ENCODE results near the gene LIPM. TPM values are rescaled to one million over a fixed set of nuclear protein-coding genes. Genes with fewer than 3 reads are reported as not detected.

Gene LIPM
- total and polyA plus RNA-seq, 2 of the 13 experiments (the other 11 are each of a cell fraction or from before 2014, with no cell fraction given): not detected

DNA sequence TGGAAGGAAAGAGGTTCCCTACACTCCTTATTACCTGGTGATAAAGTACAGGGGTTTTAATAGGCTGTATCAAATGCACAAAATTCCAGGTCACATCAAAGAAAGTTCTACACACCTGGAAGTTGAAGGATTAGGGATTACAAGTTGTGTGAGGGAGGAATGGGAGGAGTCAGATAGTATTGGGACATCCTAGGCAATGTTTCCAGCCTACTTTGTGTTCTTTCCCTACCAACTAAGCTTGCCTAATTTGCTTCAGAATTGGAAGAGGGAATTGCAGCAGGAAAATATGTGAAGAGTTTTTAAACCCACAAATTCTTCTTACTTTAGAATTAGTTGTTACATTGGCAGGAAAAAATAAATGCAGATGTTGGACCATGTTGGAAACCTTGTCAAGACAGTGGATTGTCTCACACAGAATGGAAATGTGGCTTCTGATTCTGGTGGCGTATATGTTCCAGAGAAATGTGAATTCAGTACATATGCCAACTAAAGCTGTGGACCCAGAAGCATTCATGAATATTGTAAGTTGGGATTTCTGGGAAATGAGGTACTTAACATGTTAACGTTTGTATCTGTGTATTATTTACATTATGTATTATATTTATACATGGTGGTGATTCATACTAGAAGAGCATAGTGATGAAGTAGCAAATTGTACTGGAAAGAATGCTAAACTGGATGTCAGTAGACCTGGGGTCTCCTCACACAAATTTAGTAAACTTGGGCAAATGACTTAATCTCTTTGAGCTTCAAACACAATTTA, at the start of gene LIPM (continued):
- no peak for TF ChIP-seq ETV6 (CRISPR knock-in tag; conservative IDR thresholded peaks at IDR 0.05)
- TF ChIP-seq AGO1 (IDR thresholded peaks at IDR 0.05; ENCODE audit: low read depth, low read length, poor library complexity, severe bottlenecking): no peak

DNA sequence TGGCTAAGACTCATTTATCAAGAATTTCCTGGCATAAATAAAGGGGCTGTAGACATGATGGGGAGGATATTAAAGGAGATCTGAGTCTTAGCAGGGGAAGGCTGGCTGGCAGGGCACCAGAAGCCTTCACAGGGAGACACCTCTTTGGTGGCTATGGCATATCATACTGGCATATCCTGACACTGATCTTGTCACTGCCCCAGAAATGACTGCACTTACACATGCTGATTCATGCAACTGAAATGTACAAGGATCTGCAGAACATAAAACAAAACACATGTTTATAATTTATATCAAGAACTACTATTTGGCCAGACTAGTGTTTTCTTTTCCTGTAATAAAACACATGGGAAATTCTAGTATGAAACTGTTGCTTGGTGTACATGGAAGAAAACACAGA, 48.2 kb upstream of the LIPM start:
- intact Hi-C loops (cut with micrococcal nuclease; ENCODE audit: unreplicated experiment) (no loop called here), in situ Hi-C loops (cut with HindIII; ENCODE audit: extremely low pct_ligation_motif_present, low pct_unique_long_range_greater_than_20kb) (no loop called here)
- Histone ChIP-seq H3K4me3 (replicated peaks in 1 of 3; ENCODE audit: insufficient read depth in 1 of 3, low read depth in 2 of 3, low read length in 3 of 3) (no peak overlapping the region), H3K27ac (ENCODE audit: extremely low read length, insufficient read depth, low read length) (no peak overlapping the region), H3K27me3 (ENCODE audit: control insufficient read depth in 1 of 2, insufficient read depth in 2 of 2, low read length in 2 of 2) (no peaks in the 10 kb centered on the region), H3K9ac (ENCODE audit: insufficient read depth, low read depth, low read length) (no peak overlapping the region), H3K36me3 (replicated peaks in 1 of 2; ENCODE audit: control insufficient read depth in 1 of 2, insufficient read depth in 2 of 2, low read length in 2 of 2) (no peaks in the 10 kb centered on the region), H4K20me1 (ENCODE audit: insufficient read depth, low read length) (no peaks in the 10 kb centered on the region), H2AFZ (ENCODE audit: low read length) (no peak overlapping the region), H3K9me3 (ENCODE audit: low read length) (no peaks in the 10 kb centered on the region), H3K4me1 (ENCODE audit: insufficient read depth, low read length) (no peaks in the 10 kb centered on the region), H3K4me2 (ENCODE audit: low read depth, low read length) (no peak overlapping the region), H3K79me2 (ENCODE audit: insufficient read depth, low read length) (no peaks in the 10 kb centered on the region)
- POLR2A ChIA-PET: no interaction called here
- FAIRE-seq (no peak), ATAC-seq (no peak), DNase-seq (ENCODE audit: low spot score) (no peak)
- CTCF ChIA-PET (ENCODE audit: low intra/inter-chr PET ratio, low total read pairs): no interaction called here
- TF ChIP-seq, protein P1, sequence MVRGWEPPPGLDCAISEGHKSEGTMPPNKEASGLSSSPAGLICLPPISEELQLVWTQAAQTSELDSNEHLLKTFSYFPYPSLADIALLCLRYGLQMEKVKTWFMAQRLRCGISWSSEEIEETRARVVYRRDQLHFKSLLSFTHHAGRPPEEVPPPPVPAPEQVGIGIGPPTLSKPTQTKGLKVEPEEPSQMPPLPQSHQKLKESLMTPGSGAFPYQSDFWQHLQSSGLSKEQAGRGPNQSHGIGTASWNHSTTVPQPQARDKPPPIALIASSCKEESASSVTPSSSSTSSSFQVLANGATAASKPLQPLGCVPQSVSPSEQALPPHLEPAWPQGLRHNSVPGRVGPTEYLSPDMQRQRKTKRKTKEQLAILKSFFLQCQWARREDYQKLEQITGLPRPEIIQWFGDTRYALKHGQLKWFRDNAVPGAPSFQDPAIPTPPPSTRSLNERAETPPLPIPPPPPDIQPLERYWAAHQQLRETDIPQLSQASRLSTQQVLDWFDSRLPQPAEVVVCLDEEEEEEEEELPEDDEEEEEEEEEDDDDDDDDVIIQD (CRISPR knock-in tag; IDR thresholded peaks at IDR 0.05; ENCODE audit: low read depth): no peak
- no peak for TF ChIP-seq ZNF776 (CRISPR knock-in tag; IDR thresholded peaks at IDR 0.05)
- no peak for TF ChIP-seq MIXL1 (CRISPR knock-in tag; IDR thresholded peaks at IDR 0.05)
- no peak for TF ChIP-seq ZNF552 (CRISPR knock-in tag; IDR thresholded peaks at IDR 0.05; ENCODE audit: borderline replicate concordance)
- no peak for TF ChIP-seq ZNF891 (CRISPR knock-in tag; IDR thresholded peaks at IDR 0.05)
- no peak for TF ChIP-seq CCDC6 (CRISPR knock-in tag; IDR thresholded peaks at IDR 0.05)
- TF ChIP-seq ZSCAN12 (CRISPR knock-in tag; IDR thresholded peaks at IDR 0.05): no peak
- TF ChIP-seq, protein P2, sequence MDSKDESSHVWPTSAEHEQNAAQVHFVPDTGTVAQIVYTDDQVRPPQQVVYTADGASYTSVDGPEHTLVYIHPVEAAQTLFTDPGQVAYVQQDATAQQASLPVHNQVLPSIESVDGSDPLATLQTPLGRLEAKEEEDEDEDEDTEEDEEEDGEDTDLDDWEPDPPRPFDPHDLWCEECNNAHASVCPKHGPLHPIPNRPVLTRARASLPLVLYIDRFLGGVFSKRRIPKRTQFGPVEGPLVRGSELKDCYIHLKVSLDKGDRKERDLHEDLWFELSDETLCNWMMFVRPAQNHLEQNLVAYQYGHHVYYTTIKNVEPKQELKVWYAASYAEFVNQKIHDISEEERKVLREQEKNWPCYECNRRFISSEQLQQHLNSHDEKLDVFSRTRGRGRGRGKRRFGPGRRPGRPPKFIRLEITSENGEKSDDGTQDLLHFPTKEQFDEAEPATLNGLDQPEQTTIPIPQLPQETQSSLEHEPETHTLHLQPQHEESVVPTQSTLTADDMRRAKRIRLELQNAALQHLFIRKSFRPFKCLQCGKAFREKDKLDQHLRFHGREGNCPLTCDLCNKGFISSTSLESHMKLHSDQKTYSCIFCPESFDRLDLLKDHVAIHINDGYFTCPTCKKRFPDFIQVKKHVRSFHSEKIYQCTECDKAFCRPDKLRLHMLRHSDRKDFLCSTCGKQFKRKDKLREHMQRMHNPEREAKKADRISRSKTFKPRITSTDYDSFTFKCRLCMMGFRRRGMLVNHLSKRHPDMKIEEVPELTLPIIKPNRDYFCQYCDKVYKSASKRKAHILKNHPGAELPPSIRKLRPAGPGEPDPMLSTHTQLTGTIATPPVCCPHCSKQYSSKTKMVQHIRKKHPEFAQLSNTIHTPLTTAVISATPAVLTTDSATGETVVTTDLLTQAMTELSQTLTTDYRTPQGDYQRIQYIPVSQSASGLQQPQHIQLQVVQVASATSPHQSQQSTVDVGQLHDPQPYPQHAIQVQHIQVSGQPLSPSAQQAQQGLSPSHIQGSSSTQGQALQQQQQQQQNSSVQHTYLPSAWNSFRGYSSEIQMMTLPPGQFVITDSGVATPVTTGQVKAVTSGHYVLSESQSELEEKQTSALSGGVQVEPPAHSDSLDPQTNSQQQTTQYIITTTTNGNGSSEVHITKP (CRISPR knock-in tag; IDR thresholded peaks at IDR 0.05; ENCODE audit: low read depth): no peak
- TF ChIP-seq, protein P3, sequence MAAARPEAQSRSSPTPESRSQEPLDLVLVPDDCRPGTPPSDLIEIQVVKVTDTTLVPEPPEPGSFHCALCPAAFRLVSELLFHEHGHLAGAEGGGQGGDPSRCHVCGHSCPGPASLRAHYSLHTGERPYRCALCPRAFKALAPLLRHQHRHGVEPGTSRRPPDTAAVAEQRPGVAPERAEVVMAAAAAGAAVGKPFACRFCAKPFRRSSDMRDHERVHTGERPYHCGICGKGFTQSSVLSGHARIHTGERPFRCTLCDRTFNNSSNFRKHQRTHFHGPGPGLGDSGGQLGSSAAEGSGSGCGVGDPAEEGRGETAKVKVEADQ (CRISPR knock-in tag; IDR thresholded peaks at IDR 0.05; ENCODE audit: borderline replicate concordance): no peak
- TF ChIP-seq CEBPG (CRISPR knock-in tag; IDR thresholded peaks at IDR 0.05): no peak
- TF ChIP-seq FOSL2 (CRISPR knock-in tag; IDR thresholded peaks at IDR 0.05): no peak
- TF ChIP-seq CBX1 (IDR thresholded peaks at IDR 0.05; ENCODE audit: low read depth): no peak
- TF ChIP-seq, protein P4, sequence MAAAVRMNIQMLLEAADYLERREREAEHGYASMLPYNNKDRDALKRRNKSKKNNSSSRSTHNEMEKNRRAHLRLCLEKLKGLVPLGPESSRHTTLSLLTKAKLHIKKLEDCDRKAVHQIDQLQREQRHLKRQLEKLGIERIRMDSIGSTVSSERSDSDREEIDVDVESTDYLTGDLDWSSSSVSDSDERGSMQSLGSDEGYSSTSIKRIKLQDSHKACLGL (CRISPR knock-in tag; IDR thresholded peaks at IDR 0.05): no peak
- no peak for TF ChIP-seq ZMYM2 (CRISPR knock-in tag; IDR thresholded peaks at IDR 0.05)
- TF ChIP-seq ZNF264 (CRISPR knock-in tag; IDR thresholded peaks at IDR 0.05): no peak
- no peak for TF ChIP-seq PAX8 (CRISPR knock-in tag; IDR thresholded peaks at IDR 0.05; ENCODE audit: borderline replicate concordance)
- TF ChIP-seq SAFB2 (CRISPR knock-in tag; IDR thresholded peaks at IDR 0.05; ENCODE audit: borderline replicate concordance, low read depth): no peak
- no TSS peak for BruUV-seq (replicated peaks)
